GM21619 (cell line): Measurements from ENCODE around the gene MYO9B.
"Not testable (repeated sequence)": the region's sequence is repeated elsewhere in the genome, so short reads cannot be mapped to it uniquely, and the experiment has no call there.

ENCODE experiments used
- ATAC-seq: cut with Tn5 transposase; IDR thresholded peaks from one replicate; pipeline ENCODE4 v1.9.1; 2021; ENCODE audit not compliant: unreplicated experiment

The MYO9B gene

GRCh38 chr19:17138937-17139598, 63.5 kb downstream of the MYO9B start:
- no peak for ATAC-seq

- ATAC-seq: not testable (repeated sequence)
These were observed 69.2 kb downstream of the MYO9B start for GRCh38 chr19:17144771-17145170.

GRCh38 chr19:17145546-17146497, 70.2 kb downstream of the MYO9B start:
- ATAC-seq: no peak

GRCh38 chr19:17148130-17148529, 72.6 kb downstream of the MYO9B start:
- no peak for ATAC-seq

GRCh38 chr19:17149393-17150135, 74.0 kb downstream of the MYO9B start:
- no peak for ATAC-seq

GRCh38 chr19:17153996-17154395, 78.4 kb downstream of the MYO9B start:
- no peak for ATAC-seq

GRCh38 chr19:17155251-17155650, 79.7 kb downstream of the MYO9B start:
- no peak for ATAC-seq

GRCh38 chr19:17156296-17156946, 80.8 kb downstream of the MYO9B start:
- ATAC-seq: no peak

- ATAC-seq: no peak
These were observed 81.3 kb downstream of the MYO9B start for GRCh38 chr19:17156947-17157302.

GRCh38 chr19:17158584-17158983, 83.0 kb downstream of the MYO9B start:
- ATAC-seq: no peak

GRCh38 chr19:17159466-17160393, 84.2 kb downstream of the MYO9B start:
- ATAC-seq: no peak

- no peak for ATAC-seq
These were observed 85.3 kb downstream of the MYO9B start for GRCh38 chr19:17160908-17161307.

- ATAC-seq: not testable (repeated sequence)
These were observed 86.6 kb downstream of the MYO9B start for GRCh38 chr19:17162131-17162530.

GRCh38 chr19:17162580-17162979, 87.0 kb downstream of the MYO9B start:
- no peak for ATAC-seq

GRCh38 chr19:17163652-17164051, 88.1 kb downstream of the MYO9B start:
- ATAC-seq: no peak

- ATAC-seq: no peak
These were observed 89.1 kb downstream of the MYO9B start for GRCh38 chr19:17164639-17165038.

GRCh38 chr19:17165715-17166114, 90.1 kb downstream of the MYO9B start:
- no peak for ATAC-seq

- no peak for ATAC-seq
These were observed 95.1 kb downstream of the MYO9B start for GRCh38 chr19:17170538-17171297.

GRCh38 chr19:17171874-17172273, 96.3 kb downstream of the MYO9B start:
- ATAC-seq: no peak
